Parathyroid adenoma (tissue), 2 donors: ENCODE data around the gene SLC25A47.

Experiments used
- H2AFZ ChIP-seq: fragments of 300-600 bp; sonication (generic); one replicate; pipeline ENCODE4 v1.7.0; 2017; ENCODE audit warnings: antibody characterized with exemption, mild to moderate bottlenecking
- H3K27ac ChIP-seq: fragments of 300-600 bp; sonication (generic); one replicate; pipeline ENCODE4 v1.7.0; 2017
- H3K27me3 ChIP-seq: fragments of 300-600 bp; sonication (generic); one replicate; pipeline ENCODE4 v1.7.0; 2017; ENCODE audit warnings: low read length; ENCODE audit not compliant: control insufficient read depth, insufficient read depth
- H3K36me3 ChIP-seq: fragments of 300-600 bp; sonication (generic); one replicate; pipeline ENCODE4 v1.7.0; 2017; ENCODE audit warnings: low read length; ENCODE audit not compliant: control insufficient read depth, insufficient read depth
- H3K4me1 ChIP-seq: fragments of 300-600 bp; sonication (generic); one replicate; pipeline ENCODE4 v1.7.0; 2017; ENCODE audit warnings: control low read depth
- H3K4me2 ChIP-seq: fragments of 300-600 bp; sonication (generic); one replicate; pipeline ENCODE4 v1.7.0; 2017; ENCODE audit warnings: low read length
- H3K4me3 ChIP-seq: fragments of 300-600 bp; sonication (generic); one replicate; pipeline ENCODE4 v1.7.0; 2017; ENCODE audit warnings: low read depth, low read length
- H3K79me2 ChIP-seq: fragments of 300-600 bp; sonication (generic); one replicate; pipeline ENCODE4 v1.7.0; 2017; ENCODE audit warnings: control low read depth
- H3K9ac ChIP-seq: fragments of 300-600 bp; sonication (generic); one replicate; pipeline ENCODE4 v1.7.0; 2017; ENCODE audit warnings: mild to moderate bottlenecking
- H3K9me3 ChIP-seq: fragments of 300-600 bp; sonication (generic); one replicate; pipeline ENCODE4 v1.7.0; 2017; ENCODE audit warnings: low read length; ENCODE audit not compliant: control insufficient read depth
- CTCF ChIP-seq: fragments of 300-600 bp; sonication (generic); IDR thresholded peaks from one replicate; pipeline ENCODE4 v1.7.0; 2017; ENCODE audit warnings: antibody characterized with exemption, mild to moderate bottlenecking
- donor health status: primary hyperparathyroidism.

Gene SLC25A47

DNA sequence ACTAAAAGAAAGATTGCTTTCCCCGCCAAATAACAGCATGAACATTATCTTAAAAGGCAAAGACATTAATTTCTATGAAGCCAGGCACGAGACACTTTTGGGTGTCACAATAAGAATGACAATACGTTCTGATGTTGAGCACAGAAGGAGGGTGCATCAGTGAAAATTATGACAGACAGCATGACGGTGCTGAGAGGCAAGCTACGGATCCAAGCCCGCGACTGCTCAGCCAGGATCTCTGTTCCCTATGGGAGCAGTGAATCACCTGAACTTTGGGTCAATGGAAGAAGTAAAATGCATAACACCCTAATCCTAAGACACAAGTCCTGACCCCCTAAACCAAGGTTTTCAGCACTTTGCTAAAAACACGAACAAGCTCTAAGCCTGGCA is 51.7 kb downstream of the SLC25A47 start:
- Histone ChIP-seq H3K27ac (peak overlapping the region; percentile 82), H3K4me1 (peaks cover 6% of the 10 kb centered on the region), H3K27me3 (no peaks in the 10 kb centered on the region), H3K79me2 (no peaks in the 10 kb centered on the region), H2AFZ (peak overlapping the region; percentile 85), H3K9me3 (no peaks in the 10 kb centered on the region), H3K36me3 (no peaks in the 10 kb centered on the region), H3K9ac (no peak overlapping the region), H3K4me3 (peak overlapping the region; percentile 83), H3K4me2 (peak overlapping the region; percentile 84)
- TF ChIP-seq CTCF, result no peak

DNA sequence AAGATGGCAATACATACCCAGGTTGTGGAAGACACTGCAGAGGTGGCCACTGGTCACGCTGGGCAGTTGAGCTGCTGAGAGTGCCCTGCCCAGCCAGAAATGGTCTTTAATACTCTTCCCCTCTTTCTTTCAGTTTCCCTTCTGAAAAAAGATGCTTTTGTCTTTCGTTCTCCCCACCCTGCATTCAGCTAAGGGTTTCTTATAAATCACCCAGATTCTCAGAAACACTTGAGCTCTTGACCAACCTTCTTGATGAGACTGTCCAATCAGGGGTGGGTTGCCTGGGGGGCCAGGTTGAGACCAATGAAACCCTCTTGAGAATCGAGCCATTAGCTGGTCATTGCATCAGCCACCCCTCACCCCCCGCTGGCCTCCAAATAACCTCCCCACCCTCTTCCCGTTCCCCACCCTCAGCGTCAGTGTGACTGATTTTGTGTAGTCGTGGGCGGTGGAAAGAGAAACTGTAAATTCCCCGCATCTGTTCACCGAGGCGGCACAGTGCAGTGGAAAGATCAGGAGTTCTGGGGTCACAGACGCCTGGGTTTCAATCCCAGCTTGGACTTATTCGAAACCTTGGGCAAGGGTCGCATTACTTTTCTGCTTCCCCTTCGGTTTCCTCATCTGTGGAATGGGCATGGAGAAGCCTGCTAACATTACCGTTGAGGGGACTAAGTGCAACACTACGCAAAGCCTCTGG is 52.3 kb downstream of the SLC25A47 start:
- no peak for TF ChIP-seq CTCF
- peak overlapping the region; percentile 82 for H3K27ac ChIP-seq

GRCh38 chr14:100375963-100376735 is 53.0 kb downstream of the SLC25A47 start, which contains the start of gene WDR25:
Gene WDR25, plus strand, starts transcription at chr14:100376485.
- H3K4me1 ChIP-seq, result peaks cover 6% of the 10 kb centered on the region
- H2AFZ ChIP-seq, result peak within 1 kb of the TSS; percentile 85
- peak within 1 kb of the TSS; percentile 83 for H3K4me3 ChIP-seq
- no peaks in the 10 kb centered on the region for H3K9me3 ChIP-seq
- H3K36me3 ChIP-seq, result no peaks in the 10 kb centered on the region
- no peak for TF ChIP-seq CTCF
- H3K4me2 ChIP-seq, result peak within 1 kb of the TSS; percentile 84
- H3K79me2 ChIP-seq, result peaks cover 6% of the 10 kb centered on the region
- H3K27ac ChIP-seq, result peak within 1 kb of the TSS; percentile 82
- no peak within 1 kb of the TSS for H3K9ac ChIP-seq
- H3K27me3 ChIP-seq, result no peaks in the 10 kb centered on the region

More for the DNA sequence above, 52.3 kb downstream of the SLC25A47 start:
- Histone ChIP-seq H3K9me3 (no peaks in the 10 kb centered on the region), H3K27me3 (no peaks in the 10 kb centered on the region), H3K79me2 (no peaks in the 10 kb centered on the region), H3K4me2 (peak overlapping the region; percentile 84), H3K36me3 (no peaks in the 10 kb centered on the region), H3K4me3 (peak overlapping the region; percentile 83), H2AFZ (peak overlapping the region; percentile 85), H3K4me1 (peaks cover 6% of the 10 kb centered on the region), H3K9ac (no peak overlapping the region)

GRCh38 chr14:100376751-100377171 is 53.6 kb downstream of the SLC25A47 start:
- peak overlapping the region; percentile 85 for H2AFZ ChIP-seq
- H3K4me2 ChIP-seq, result peak overlapping the region; percentile 84
- no peaks in the 10 kb centered on the region for H3K36me3 ChIP-seq
- H3K79me2 ChIP-seq, result peaks cover 6% of the 10 kb centered on the region
- no peaks in the 10 kb centered on the region for H3K27me3 ChIP-seq
- peak overlapping the region; percentile 82 for H3K27ac ChIP-seq
- H3K9ac ChIP-seq, result no peak overlapping the region
- peaks cover 6% of the 10 kb centered on the region for H3K4me1 ChIP-seq
- TF ChIP-seq CTCF, result no peak
- H3K4me3 ChIP-seq, result peak overlapping the region; percentile 83
- H3K9me3 ChIP-seq, result no peaks in the 10 kb centered on the region
